Raji (cell line): Measurements from ENCODE around the gene SERPINE2.

ENCODE experiments used
- POLR2A ChIP-seq: IDR thresholded peaks from 2 replicates; pipeline ENCODE4 v1.6.1; 2011; ENCODE audit warnings: low read depth, low read length, control low read depth; ENCODE audit not compliant: insufficient read depth

The SERPINE2 gene

GRCh38 chr2:224032283-224032682, 6.8 kb downstream of the SERPINE2 start:
- TF ChIP-seq POLR2A, result no peak

GRCh38 chr2:224031358-224031970, 7.6 kb downstream of the SERPINE2 start:
- TF ChIP-seq POLR2A, result no peak

- no peak for TF ChIP-seq POLR2A
Measured at GRCh38 chr2:224030786-224031185, 8.3 kb downstream of the SERPINE2 start.

- no peak for TF ChIP-seq POLR2A
Measured at GRCh38 chr2:224029876-224030275, 9.2 kb downstream of the SERPINE2 start.

- no peak for TF ChIP-seq POLR2A
Measured at GRCh38 chr2:224027931-224028330, 11.2 kb downstream of the SERPINE2 start.

- TF ChIP-seq POLR2A, result no peak
Measured at GRCh38 chr2:224027070-224027469, 12.0 kb downstream of the SERPINE2 start.

GRCh38 chr2:224025874-224026273, 13.2 kb downstream of the SERPINE2 start:
- TF ChIP-seq POLR2A, result no peak

- no peak for TF ChIP-seq POLR2A
Measured at GRCh38 chr2:224024270-224024669, 14.8 kb downstream of the SERPINE2 start.

GRCh38 chr2:224023188-224023587, 15.9 kb downstream of the SERPINE2 start:
- TF ChIP-seq POLR2A, result no peak

GRCh38 chr2:224022486-224022885, 16.6 kb downstream of the SERPINE2 start:
- TF ChIP-seq POLR2A, result no peak

GRCh38 chr2:224020523-224020922, 18.6 kb downstream of the SERPINE2 start:
- no peak for TF ChIP-seq POLR2A

GRCh38 chr2:224017957-224018356, 21.1 kb downstream of the SERPINE2 start:
- no peak for TF ChIP-seq POLR2A

- no peak for TF ChIP-seq POLR2A
Measured at GRCh38 chr2:224016963-224017362, 22.1 kb downstream of the SERPINE2 start.

- no peak for TF ChIP-seq POLR2A
Measured at GRCh38 chr2:224014336-224014735, 24.8 kb downstream of the SERPINE2 start.

- no peak for TF ChIP-seq POLR2A
Measured at GRCh38 chr2:224011837-224012236, 27.2 kb downstream of the SERPINE2 start.

- no peak for TF ChIP-seq POLR2A
Measured at GRCh38 chr2:224009605-224010315, 29.3 kb downstream of the SERPINE2 start.

GRCh38 chr2:224008702-224009261, 30.3 kb downstream of the SERPINE2 start:
- TF ChIP-seq POLR2A, result no peak

GRCh38 chr2:224004105-224004695, 34.9 kb downstream of the SERPINE2 start:
- no peak for TF ChIP-seq POLR2A
